SK-N-SH treated with all-trans-retinoic acid at 6 μM for 48 hours (cell line): Measurements from ENCODE around the gene TRAP1.

Experiments
- ATAC-seq: fragments of 200-7000 bp; cut with Tn5 transposase; 3 replicates; pipeline ENCODE4 v1.9.1; 2020; ENCODE audit warnings: mild to moderate bottlenecking, moderate library complexity
- BACH2 ChIP-seq: fragments of 250-450 bp; sonication (Bioruptor Pico); IDR thresholded peaks from 2 replicates; pipeline ENCODE4 v1.9.0; 2021; ENCODE audit warnings: mild to moderate bottlenecking, borderline replicate concordance
- CREB5 ChIP-seq: fragments of 250-450 bp; sonication (Bioruptor Pico); IDR thresholded peaks from 2 replicates; pipeline ENCODE4 v1.5.1; 2020; ENCODE audit warnings: low read depth, mild to moderate bottlenecking, moderate library complexity
- CSDC2 ChIP-seq: fragments of 250-450 bp; sonication (Bioruptor Pico); IDR thresholded peaks from 2 replicates; pipeline ENCODE4 v1.5.0; 2020; ENCODE audit warnings: mild to moderate bottlenecking, moderate library complexity
- CSRNP3 ChIP-seq: fragments of 250-450 bp; sonication (Bioruptor Pico); IDR thresholded peaks from 2 replicates; pipeline ENCODE4 v1.5.1; 2021; ENCODE audit warnings: mild to moderate bottlenecking, moderate library complexity
- ESRRG ChIP-seq: fragments of 250-450 bp; sonication (Bioruptor Pico); IDR thresholded peaks from 2 replicates; pipeline ENCODE4 v1.6.1; 2021; ENCODE audit warnings: mild to moderate bottlenecking
- GLIS3 ChIP-seq: fragments of 250-450 bp; sonication (Bioruptor Pico); IDR thresholded peaks from 2 replicates; pipeline ENCODE4 v1.5.0; 2020; ENCODE audit warnings: mild to moderate bottlenecking, moderate library complexity
- ISL1 ChIP-seq: fragments of 250-450 bp; sonication (Bioruptor Pico); IDR thresholded peaks from 2 replicates; pipeline ENCODE4 v2.1.2; 2022; ENCODE audit warnings: mild to moderate bottlenecking, moderate library complexity
- PATZ1 ChIP-seq: fragments of 250-450 bp; sonication (Bioruptor Pico); IDR thresholded peaks from 2 replicates; pipeline ENCODE4 v1.8.0; 2020; ENCODE audit warnings: mild to moderate bottlenecking, moderate library complexity, borderline replicate concordance
- POU6F1 ChIP-seq: fragments of 250-450 bp; sonication (Bioruptor Pico); IDR thresholded peaks from 2 replicates; pipeline ENCODE4 v1.8.0; 2021; ENCODE audit warnings: low read depth, mild to moderate bottlenecking, moderate library complexity, borderline replicate concordance
- PPARA ChIP-seq: fragments of 250-450 bp; sonication (Bioruptor Pico); IDR thresholded peaks from 2 replicates; pipeline ENCODE4 v1.5.0; 2020; ENCODE audit warnings: mild to moderate bottlenecking, borderline replicate concordance
- TCF4 ChIP-seq: fragments of 250-450 bp; sonication (Bioruptor Pico); IDR thresholded peaks from 2 replicates; pipeline ENCODE4 v1.8.0; 2021; ENCODE audit warnings: mild to moderate bottlenecking, moderate library complexity, borderline replicate concordance
- TOX ChIP-seq: fragments of 250-450 bp; sonication (Bioruptor Pico); IDR thresholded peaks from 2 replicates; pipeline ENCODE4 v1.8.0; 2021; ENCODE audit warnings: mild to moderate bottlenecking, moderate library complexity, borderline replicate concordance
- TSHZ2 ChIP-seq: fragments of 250-450 bp; sonication (Bioruptor Pico); IDR thresholded peaks from 2 replicates; pipeline ENCODE4 v1.5.0; 2020; ENCODE audit warnings: mild to moderate bottlenecking, moderate library complexity
- ZC3H10 ChIP-seq: fragments of 250-450 bp; sonication (Bioruptor Pico); IDR thresholded peaks from 2 replicates; pipeline ENCODE4 v1.5.1; 2021; ENCODE audit warnings: mild to moderate bottlenecking, moderate library complexity
- ZFP3 ChIP-seq: fragments of 250-450 bp; sonication (Bioruptor Pico); IDR thresholded peaks from 2 replicates; pipeline ENCODE4 v1.5.0; 2020; ENCODE audit warnings: mild to moderate bottlenecking, moderate library complexity
- ZFP30 ChIP-seq: fragments of 450-650 bp; formaldehyde crosslinking; IDR thresholded peaks from 2 replicates; pipeline ENCODE4 v1.5.0; 2022; ENCODE audit warnings: mild to moderate bottlenecking, moderate library complexity
- ZNF565 ChIP-seq: fragments of 450-650 bp; formaldehyde crosslinking; conservative IDR thresholded peaks from 2 replicates; pipeline ENCODE4 v1.5.0; 2020; ENCODE audit warnings: low read depth, mild to moderate bottlenecking, moderate library complexity
- ZNF70 ChIP-seq: fragments of 450-650 bp; formaldehyde crosslinking; IDR thresholded peaks from 2 replicates; pipeline ENCODE4 v1.5.0; 2020; ENCODE audit warnings: mild to moderate bottlenecking, moderate library complexity
- ZNF8 ChIP-seq: fragments of 450-650 bp; formaldehyde crosslinking; IDR thresholded peaks from 2 replicates; pipeline ENCODE4 v1.5.0; 2020; ENCODE audit warnings: mild to moderate bottlenecking, moderate library complexity

Gene TRAP1

GRCh38 chr16:3645108-3645503 is 72.2 kb downstream of the TRAP1 start:
- TF ChIP-seq ISL1 (CRISPR knock-in tag) (no peak), CSDC2 (CRISPR knock-in tag) (no peak), PATZ1 (CRISPR knock-in tag) (no peak), PPARA (CRISPR knock-in tag) (no peak), ESRRG (CRISPR knock-in tag) (no peak), ZC3H10 (CRISPR knock-in tag) (no peak)
- ATAC-seq, result no peak

GRCh38 chr16:3643095-3643730 is 74.1 kb downstream of the TRAP1 start:
- ATAC-seq, result no peak
- no peak for TF ChIP-seq BACH2 (CRISPR knock-in tag)
- TF ChIP-seq ISL1 (CRISPR knock-in tag), result no peak
- TF ChIP-seq ZNF70, result no peak
- no peak for TF ChIP-seq GLIS3 (CRISPR knock-in tag)
- TF ChIP-seq ESRRG (CRISPR knock-in tag), result no peak
- no peak for TF ChIP-seq POU6F1 (CRISPR knock-in tag)
- TF ChIP-seq CSRNP3 (CRISPR knock-in tag), result no peak
- no peak for TF ChIP-seq TOX (CRISPR knock-in tag)
- no peak for TF ChIP-seq PATZ1 (CRISPR knock-in tag)
- TF ChIP-seq ZNF565 (CRISPR knock-in tag), result no peak
- no peak for TF ChIP-seq ZFP3
- no peak for TF ChIP-seq ZC3H10 (CRISPR knock-in tag)
- no peak for TF ChIP-seq CREB5 (CRISPR knock-in tag)
- no peak for TF ChIP-seq ZNF8

- TF ChIP-seq ZFP3 (peak; percentile 26; the same call in 1 of the 2 replicates), CSDC2 (CRISPR knock-in tag) (no peak), TCF4 (CRISPR knock-in tag) (0 out of 2 replicates have a peak, but pooled peaks have one; percentile 28)
- peak; percentile 93 for ATAC-seq
Observed at GRCh38 chr16:3642397-3643094, 74.8 kb downstream of the TRAP1 start.

- no peak for ATAC-seq
- no peak for TF ChIP-seq ZFP30 (CRISPR knock-in tag)
- TF ChIP-seq TSHZ2, result no peak
- TF ChIP-seq ZNF8, result no peak
- no peak for TF ChIP-seq CSRNP3 (CRISPR knock-in tag)
- no peak for TF ChIP-seq BACH2 (CRISPR knock-in tag)
- TF ChIP-seq POU6F1 (CRISPR knock-in tag), result no peak
Observed at GRCh38 chr16:3641801-3642396, 75.4 kb downstream of the TRAP1 start.
